Chondrocyte (in vitro differentiated cells): Measurements from ENCODE around the gene UBL7. TPM values are rescaled to one million over a fixed set of nuclear protein-coding genes. Genes with fewer than 3 reads are reported as not detected.

Source experiments
- DNase-seq: peaks from one replicate; pipeline ENCODE4 v3.0.0; 2021; ENCODE audit warnings: mixed read lengths, low spot score
- H3K27ac Mint-ChIP-seq: one replicate; pipeline ENCODE4 v1.8.0; 2021; ENCODE audit warnings: mild to moderate bottlenecking, moderate library complexity, mixed read lengths; ENCODE audit not compliant: unreplicated experiment
- H3K27me3 Mint-ChIP-seq: 2 replicates; pipeline ENCODE4 v1.8.0; 2021; ENCODE audit warnings: low read depth, mixed read lengths
- H3K36me3 Mint-ChIP-seq: 2 replicates; pipeline ENCODE4 v1.8.0; 2021; ENCODE audit warnings: low read depth, mixed read lengths
- H3K4me1 Mint-ChIP-seq: 2 replicates; pipeline ENCODE4 v1.8.0; 2021; ENCODE audit warnings: low read depth, mild to moderate bottlenecking, mixed read lengths
- H3K4me3 Mint-ChIP-seq: one replicate; pipeline ENCODE4 v1.8.0; 2021; ENCODE audit warnings: mild to moderate bottlenecking, moderate library complexity, mixed read lengths; ENCODE audit not compliant: unreplicated experiment
- H3K9me3 Mint-ChIP-seq: 2 replicates; pipeline ENCODE4 v1.8.0; 2021; ENCODE audit warnings: low read depth, mixed read lengths
- total RNA-seq: library from RNA; stranded (reverse); gene quantifications from 3 replicates; pipeline ENCODE4 v1.2.1, GENCODE V29; 2021
- TF ChIP-seq, protein P1 (sequence below): fragments of 200-600 bp; sonication (generic); IDR thresholded peaks from 2 replicates; pipeline ENCODE4 v1.5.0; 2021; ENCODE audit warnings: antibody characterized with exemption, mild to moderate bottlenecking, moderate library complexity

UBL7 gene
- total RNA-seq, 1 donor from 2014 or later: 30.0 TPM

DNA sequence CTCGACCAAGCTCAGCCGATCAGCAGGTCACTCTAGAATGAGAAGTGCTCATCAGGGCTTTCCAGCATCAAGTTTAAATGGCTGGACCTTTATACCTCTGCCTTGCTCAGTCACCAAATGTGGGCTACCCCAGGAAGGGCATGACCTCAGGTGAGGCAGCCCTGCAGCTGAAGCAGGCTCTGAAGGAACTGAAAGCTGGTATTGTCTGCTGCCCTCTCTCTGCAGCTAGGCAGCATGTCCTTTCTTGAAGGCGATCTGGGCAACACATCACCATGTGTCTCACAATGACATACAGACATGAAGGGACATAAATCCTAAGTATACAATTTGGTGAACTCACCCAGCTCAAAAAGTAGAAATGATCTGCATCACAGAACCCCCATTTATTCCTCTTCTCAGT, 41.3 kb upstream of the UBL7 start:
- TF ChIP-seq, protein P1, sequence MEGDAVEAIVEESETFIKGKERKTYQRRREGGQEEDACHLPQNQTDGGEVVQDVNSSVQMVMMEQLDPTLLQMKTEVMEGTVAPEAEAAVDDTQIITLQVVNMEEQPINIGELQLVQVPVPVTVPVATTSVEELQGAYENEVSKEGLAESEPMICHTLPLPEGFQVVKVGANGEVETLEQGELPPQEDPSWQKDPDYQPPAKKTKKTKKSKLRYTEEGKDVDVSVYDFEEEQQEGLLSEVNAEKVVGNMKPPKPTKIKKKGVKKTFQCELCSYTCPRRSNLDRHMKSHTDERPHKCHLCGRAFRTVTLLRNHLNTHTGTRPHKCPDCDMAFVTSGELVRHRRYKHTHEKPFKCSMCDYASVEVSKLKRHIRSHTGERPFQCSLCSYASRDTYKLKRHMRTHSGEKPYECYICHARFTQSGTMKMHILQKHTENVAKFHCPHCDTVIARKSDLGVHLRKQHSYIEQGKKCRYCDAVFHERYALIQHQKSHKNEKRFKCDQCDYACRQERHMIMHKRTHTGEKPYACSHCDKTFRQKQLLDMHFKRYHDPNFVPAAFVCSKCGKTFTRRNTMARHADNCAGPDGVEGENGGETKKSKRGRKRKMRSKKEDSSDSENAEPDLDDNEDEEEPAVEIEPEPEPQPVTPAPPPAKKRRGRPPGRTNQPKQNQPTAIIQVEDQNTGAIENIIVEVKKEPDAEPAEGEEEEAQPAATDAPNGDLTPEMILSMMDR: no peak
- Mint-ChIP-seq H3K4me1 (no peaks in the 10 kb centered on the region), H3K36me3 (peaks cover 2% of the 10 kb centered on the region), H3K27ac (no peak overlapping the region), H3K4me3 (no peak overlapping the region), H3K27me3 (no peaks in the 10 kb centered on the region), H3K9me3 (no peaks in the 10 kb centered on the region)
- DNase-seq: no peak

GRCh38 chr15:74500401-74500800, 39.4 kb upstream of the UBL7 start:
- H3K9me3 Mint-ChIP-seq: no peaks in the 10 kb centered on the region
- H3K27me3 Mint-ChIP-seq: no peaks in the 10 kb centered on the region
- peaks cover 2% of the 10 kb centered on the region for H3K36me3 Mint-ChIP-seq
- no peak overlapping the region for H3K27ac Mint-ChIP-seq
- H3K4me1 Mint-ChIP-seq: no peaks in the 10 kb centered on the region
- DNase-seq: no peak
- TF ChIP-seq, protein P1: no peak
- H3K4me3 Mint-ChIP-seq: no peak overlapping the region

DNA sequence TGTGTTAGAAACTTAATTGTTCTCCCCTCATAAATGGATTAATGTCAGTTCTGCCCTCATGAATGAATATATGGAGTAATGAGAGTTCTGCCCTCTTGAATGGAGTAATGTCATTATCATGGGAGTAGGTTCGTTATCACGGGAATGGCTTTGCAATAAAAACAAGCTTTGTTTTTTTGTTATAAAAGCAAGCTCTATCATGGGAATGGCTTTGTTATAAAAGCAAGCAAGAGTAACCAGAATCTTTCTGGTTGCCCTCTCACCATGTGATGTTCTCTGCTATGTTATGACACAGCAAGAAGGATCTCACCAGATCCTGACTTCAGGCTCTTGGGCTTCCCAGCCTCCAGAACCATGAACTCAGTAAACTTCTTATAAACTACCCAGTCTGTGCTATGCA, 38.4 kb upstream of the UBL7 start:
- TF ChIP-seq, protein P1: no peak
- no peaks in the 10 kb centered on the region for H3K36me3 Mint-ChIP-seq
- H3K27ac Mint-ChIP-seq: no peak overlapping the region
- H3K27me3 Mint-ChIP-seq: no peaks in the 10 kb centered on the region
- H3K9me3 Mint-ChIP-seq: no peaks in the 10 kb centered on the region
- H3K4me1 Mint-ChIP-seq: no peaks in the 10 kb centered on the region
- no peak overlapping the region for H3K4me3 Mint-ChIP-seq
- DNase-seq: no peak

DNA sequence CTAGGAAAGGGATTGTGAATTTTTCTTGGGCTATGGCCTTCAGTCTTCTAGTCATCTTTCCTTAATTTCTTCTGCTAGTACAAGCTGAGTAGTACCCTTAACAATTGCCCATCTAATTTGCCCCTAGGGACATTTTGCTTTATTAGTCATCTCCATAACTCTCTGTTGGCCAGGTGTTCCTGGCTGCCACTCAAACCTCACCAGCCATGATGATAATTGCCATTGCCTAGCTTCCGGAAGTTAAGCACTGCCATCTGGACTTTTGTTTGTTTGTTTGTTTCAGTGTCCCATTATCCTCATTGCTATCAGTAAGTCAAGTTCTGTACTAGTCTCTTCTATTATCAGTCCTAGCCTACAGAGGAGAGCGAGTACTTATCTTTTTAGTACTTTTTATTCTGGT, 36.6 kb upstream of the UBL7 start:
- H3K36me3 Mint-ChIP-seq: no peaks in the 10 kb centered on the region
- no peaks in the 10 kb centered on the region for H3K9me3 Mint-ChIP-seq
- DNase-seq: no peak
- TF ChIP-seq, protein P1: no peak
- H3K27ac Mint-ChIP-seq: no peak overlapping the region
- no peak overlapping the region for H3K4me3 Mint-ChIP-seq
- no peaks in the 10 kb centered on the region for H3K27me3 Mint-ChIP-seq
- no peaks in the 10 kb centered on the region for H3K4me1 Mint-ChIP-seq

DNA sequence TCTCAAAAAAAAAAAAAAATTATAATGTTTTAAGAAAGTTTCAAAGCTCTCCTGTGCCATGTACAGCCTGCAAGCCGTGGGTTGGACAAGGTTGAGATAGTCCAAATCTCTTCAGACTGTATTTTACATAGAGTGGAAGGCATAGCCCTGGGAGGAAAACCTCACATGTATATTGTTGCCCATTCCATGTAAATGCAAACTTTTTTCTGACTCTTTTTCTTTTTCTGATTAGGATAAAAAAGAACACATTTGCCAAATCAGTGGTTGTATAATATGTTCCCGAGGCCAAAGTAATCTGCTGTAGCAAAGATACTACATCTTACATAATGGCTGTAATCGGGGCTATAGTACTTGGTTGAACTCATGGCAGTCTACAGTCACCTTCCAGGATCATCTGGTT, 35.7 kb upstream of the UBL7 start:
- no peak for DNase-seq
- H3K9me3 Mint-ChIP-seq: no peaks in the 10 kb centered on the region
- H3K27ac Mint-ChIP-seq: no peak overlapping the region
- TF ChIP-seq, protein P1: no peak
- H3K4me1 Mint-ChIP-seq: no peaks in the 10 kb centered on the region
- no peaks in the 10 kb centered on the region for H3K27me3 Mint-ChIP-seq
- no peaks in the 10 kb centered on the region for H3K36me3 Mint-ChIP-seq
- no peak overlapping the region for H3K4me3 Mint-ChIP-seq
